ENCODE data around the gene GIMAP8. TPM values are rescaled to one million over a fixed set of nuclear protein-coding genes. Genes with fewer than 3 reads are reported as not detected.

The GIMAP8 gene
- total RNA-seq, 1 donor from 2014 or later: not detected

DNA sequence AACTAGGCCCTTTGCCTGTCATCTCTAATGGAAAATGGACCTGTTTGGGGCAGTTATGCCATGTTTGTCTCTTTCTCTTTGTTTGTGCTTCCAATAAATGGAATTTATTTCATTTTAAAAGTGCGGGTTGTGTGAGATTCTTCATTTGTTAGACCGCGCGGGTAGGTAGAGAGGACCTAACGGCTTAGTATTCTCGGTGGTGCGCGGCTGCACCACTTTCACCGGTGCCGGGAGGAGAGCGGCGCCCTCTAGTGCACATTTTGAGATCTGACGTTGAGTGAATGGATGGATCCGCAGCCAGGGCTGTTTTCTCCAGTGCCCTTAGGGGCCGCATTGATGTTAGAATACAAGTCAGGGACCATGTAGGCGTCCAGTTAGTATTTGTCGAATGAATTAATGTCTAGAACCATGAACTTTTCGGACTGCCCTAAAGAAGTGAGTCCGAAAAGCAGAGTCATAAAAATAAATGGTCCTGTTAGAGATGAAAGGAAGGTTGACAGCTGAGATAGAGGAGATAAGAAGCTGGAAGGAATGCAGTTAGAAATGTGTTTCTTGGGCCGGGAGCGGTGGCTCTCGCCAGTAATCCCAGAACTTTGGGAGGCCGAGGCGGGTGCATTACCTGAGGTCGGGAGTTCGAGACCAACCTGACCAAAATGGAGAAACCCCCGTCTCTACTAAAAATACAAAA is 29.3 kb upstream of the GIMAP8 start:
- H3K4me1 ChIP-seq: no peaks in the 10 kb centered on the region
- H3K27me3 ChIP-seq: peaks cover 16% of the 10 kb centered on the region
- H3K9me3 ChIP-seq (ENCODE audit: low read depth): no peaks in the 10 kb centered on the region
- no peaks in the 10 kb centered on the region for H3K79me2 ChIP-seq (ENCODE audit: low read depth)
- peak overlapping the region; percentile 31 for H3K27ac Mint-ChIP-seq
- no peak overlapping the region for H3K4me3 Mint-ChIP-seq
- peak; percentile 87 for DNase-seq (ENCODE audit: low spot score)
- no peak overlapping the region for H3K27ac ChIP-seq
- no peak overlapping the region for H3K4me3 ChIP-seq
- no peaks in the 10 kb centered on the region for H3F3A ChIP-seq (ENCODE audit: low read depth)
- H3K4me2 ChIP-seq: no peak overlapping the region
- H3K36me3 Mint-ChIP-seq: no peaks in the 10 kb centered on the region
- peaks cover 14% of the 10 kb centered on the region for H3K4me1 Mint-ChIP-seq
- no peaks in the 10 kb centered on the region for H4K20me1 ChIP-seq (ENCODE audit: low read depth)
- no peak for TF ChIP-seq EZH2phosphoT487 (IDR thresholded peaks at IDR 0.05)
- peak; percentile 52 for TF ChIP-seq EZH2 (IDR thresholded peaks at IDR 0.05)
- TF ChIP-seq, protein P1, sequence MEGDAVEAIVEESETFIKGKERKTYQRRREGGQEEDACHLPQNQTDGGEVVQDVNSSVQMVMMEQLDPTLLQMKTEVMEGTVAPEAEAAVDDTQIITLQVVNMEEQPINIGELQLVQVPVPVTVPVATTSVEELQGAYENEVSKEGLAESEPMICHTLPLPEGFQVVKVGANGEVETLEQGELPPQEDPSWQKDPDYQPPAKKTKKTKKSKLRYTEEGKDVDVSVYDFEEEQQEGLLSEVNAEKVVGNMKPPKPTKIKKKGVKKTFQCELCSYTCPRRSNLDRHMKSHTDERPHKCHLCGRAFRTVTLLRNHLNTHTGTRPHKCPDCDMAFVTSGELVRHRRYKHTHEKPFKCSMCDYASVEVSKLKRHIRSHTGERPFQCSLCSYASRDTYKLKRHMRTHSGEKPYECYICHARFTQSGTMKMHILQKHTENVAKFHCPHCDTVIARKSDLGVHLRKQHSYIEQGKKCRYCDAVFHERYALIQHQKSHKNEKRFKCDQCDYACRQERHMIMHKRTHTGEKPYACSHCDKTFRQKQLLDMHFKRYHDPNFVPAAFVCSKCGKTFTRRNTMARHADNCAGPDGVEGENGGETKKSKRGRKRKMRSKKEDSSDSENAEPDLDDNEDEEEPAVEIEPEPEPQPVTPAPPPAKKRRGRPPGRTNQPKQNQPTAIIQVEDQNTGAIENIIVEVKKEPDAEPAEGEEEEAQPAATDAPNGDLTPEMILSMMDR (IDR thresholded peaks at IDR 0.05): peak; percentile 96
- peaks cover 3% of the 10 kb centered on the region for H3K9me3 Mint-ChIP-seq
- H3K9ac ChIP-seq: no peak overlapping the region
- H2AFZ ChIP-seq (replicated peaks): peak overlapping the region; percentile 78
- H3K27me3 Mint-ChIP-seq (ENCODE audit: insufficient read depth, low read depth): peaks cover 7% of the 10 kb centered on the region
- no peaks in the 10 kb centered on the region for H3K36me3 ChIP-seq

DNA sequence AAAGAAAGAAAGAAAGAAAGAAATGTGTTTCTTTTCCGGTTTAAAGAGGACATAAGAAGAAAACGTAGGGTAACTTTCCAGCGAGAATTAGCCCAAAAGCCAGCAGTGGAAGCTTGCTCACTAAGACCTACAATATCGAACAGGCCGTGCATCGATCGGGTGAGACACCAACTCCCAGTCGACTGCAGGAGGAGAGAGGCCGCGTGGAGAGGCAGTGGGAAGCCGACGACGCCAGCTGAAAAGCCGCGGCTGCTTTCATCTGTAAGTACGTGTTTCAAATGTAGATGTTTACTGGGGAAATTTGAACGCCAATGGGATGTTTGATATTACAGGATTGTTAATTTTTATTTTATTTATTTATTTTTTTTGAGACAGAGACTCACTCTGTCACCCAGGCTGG is 28.6 kb upstream of the GIMAP8 start:
- no peaks in the 10 kb centered on the region for H4K20me1 ChIP-seq (ENCODE audit: low read depth)
- H3K36me3 Mint-ChIP-seq: no peaks in the 10 kb centered on the region
- no peaks in the 10 kb centered on the region for H3K36me3 ChIP-seq
- H3F3A ChIP-seq (ENCODE audit: low read depth): no peaks in the 10 kb centered on the region
- no peak overlapping the region for H3K4me2 ChIP-seq
- DNase-seq (ENCODE audit: low spot score): no peak
- H3K27ac Mint-ChIP-seq: no peak overlapping the region
- peaks cover 16% of the 10 kb centered on the region for H3K27me3 ChIP-seq
- TF ChIP-seq EZH2 (IDR thresholded peaks at IDR 0.05): no peak
- TF ChIP-seq, protein P1 (IDR thresholded peaks at IDR 0.05): no peak
- no peak for TF ChIP-seq EZH2phosphoT487 (IDR thresholded peaks at IDR 0.05)
- peaks cover 7% of the 10 kb centered on the region for H3K27me3 Mint-ChIP-seq (ENCODE audit: insufficient read depth, low read depth)
- no peaks in the 10 kb centered on the region for H3K4me1 ChIP-seq
- H3K4me3 Mint-ChIP-seq: no peak overlapping the region
- no peaks in the 10 kb centered on the region for H3K9me3 ChIP-seq (ENCODE audit: low read depth)
- no peak overlapping the region for H3K27ac ChIP-seq
- H3K4me1 Mint-ChIP-seq: peaks cover 14% of the 10 kb centered on the region
- H3K9ac ChIP-seq: no peak overlapping the region
- H2AFZ ChIP-seq (replicated peaks): no peak overlapping the region
- no peak overlapping the region for H3K4me3 ChIP-seq
- peaks cover 3% of the 10 kb centered on the region for H3K9me3 Mint-ChIP-seq
- no peaks in the 10 kb centered on the region for H3K79me2 ChIP-seq (ENCODE audit: low read depth)

DNA sequence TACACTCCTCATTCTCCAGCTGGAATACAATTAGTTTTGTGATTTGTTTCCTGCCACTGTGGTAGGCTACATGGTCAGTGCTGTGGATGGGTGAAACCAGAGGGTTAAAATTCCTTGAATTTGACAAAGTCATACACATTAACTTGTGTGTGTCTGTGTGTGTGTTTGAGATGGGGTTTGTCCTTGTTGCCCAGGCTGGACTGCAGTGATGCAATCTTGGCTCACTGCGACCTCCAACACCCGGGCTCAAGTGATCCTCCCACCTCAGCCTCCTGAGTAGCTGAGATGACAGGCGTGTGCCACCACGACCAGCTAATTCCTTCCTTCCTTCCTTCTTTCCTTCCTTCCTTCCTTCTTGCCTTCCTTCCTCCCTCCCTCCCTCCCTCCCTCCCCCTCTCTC is 24.8 kb upstream of the GIMAP8 start:
- H3K4me1 ChIP-seq: peaks cover 10% of the 10 kb centered on the region
- TF ChIP-seq, protein P1 (IDR thresholded peaks at IDR 0.05): no peak
- no peak for TF ChIP-seq EZH2 (IDR thresholded peaks at IDR 0.05)
- TF ChIP-seq EZH2phosphoT487 (IDR thresholded peaks at IDR 0.05): no peak
- no peaks in the 10 kb centered on the region for H3K36me3 ChIP-seq
- H3K4me2 ChIP-seq: no peak overlapping the region
- H2AFZ ChIP-seq (replicated peaks): no peak overlapping the region
- H3K4me3 ChIP-seq: no peak overlapping the region
- H3K9me3 ChIP-seq (ENCODE audit: low read depth): no peaks in the 10 kb centered on the region
- Mint-ChIP-seq H3K9me3 (peaks cover 3% of the 10 kb centered on the region), H3K4me1 (peaks cover 33% of the 10 kb centered on the region), H3K27ac (no peak overlapping the region), H3K4me3 (no peak overlapping the region), H3K27me3 (ENCODE audit: insufficient read depth, low read depth) (peaks cover 5% of the 10 kb centered on the region), H3K36me3 (no peaks in the 10 kb centered on the region)
- H3F3A ChIP-seq (ENCODE audit: low read depth): no peaks in the 10 kb centered on the region
- no peaks in the 10 kb centered on the region for H4K20me1 ChIP-seq (ENCODE audit: low read depth)
- DNase-seq (ENCODE audit: low spot score): no peak
- peaks cover 3% of the 10 kb centered on the region for H3K27me3 ChIP-seq
- H3K79me2 ChIP-seq (ENCODE audit: low read depth): no peaks in the 10 kb centered on the region
- no peak overlapping the region for H3K27ac ChIP-seq
- no peak overlapping the region for H3K9ac ChIP-seq
